BJ (cell line): ENCODE data around the gene SPTBN1. TPM values are rescaled to one million over a fixed set of nuclear protein-coding genes. Genes with fewer than 3 reads are reported as not detected.

ENCODE experiments used
- CTCF ChIA-PET: fragments of 350-600 bp; formaldehyde crosslinking; extraction: SDS; loops from one replicate; lab custom pipeline; 2021; ENCODE audit warnings: antibody characterized with exemption, inconsistent platforms; lab: Yijun Ruan, JAX
- POLR2A ChIA-PET: fragments of 300-600 bp; sonication (Branson Sonifier 250); formaldehyde crosslinking; extraction: SDS; loops from one replicate; lab custom pipeline; 2021; ENCODE audit warnings: antibody characterized with exemption; lab: Charles Lee
- DNase-seq: peaks from one replicate; pipeline ENCODE4 v3.0.0-alpha.2; 2011; ENCODE audit warnings: low read depth
- H3K27me3 ChIP-seq: 2 replicates; pipeline ENCODE4 v1.6.0; 2011; ENCODE audit warnings: low read length; ENCODE audit not compliant: control insufficient read depth, insufficient read depth
- H3K36me3 ChIP-seq: 2 replicates; pipeline ENCODE4 v1.5.1; 2011; ENCODE audit warnings: low read length; ENCODE audit not compliant: control insufficient read depth, insufficient read depth
- H3K4me3 ChIP-seq: 2 replicates; pipeline ENCODE4 v1.5.1; 2011; ENCODE audit warnings: low read depth, mild to moderate bottlenecking, control low read depth, low read length
- polyA plus RNA-seq: library from polyadenylated mRNA; depleted of rRNA; stranded (reverse); fragments of >200 nt; gene quantifications from 2 replicates; pipeline ENCODE4 v1.2.3, GENCODE V29; 2011
- TF ChIP-seq, protein P1 (sequence below): IDR thresholded peaks from 2 replicates; pipeline ENCODE4 v1.5.1; 2011; ENCODE audit warnings: low read depth, mild to moderate bottlenecking, control low read depth, inconsistent platforms, low read length, moderate library complexity; ENCODE audit not compliant: insufficient read depth

SPTBN1 gene
- polyA plus RNA-seq, 1 experiment = 33.8 TPM

- POLR2A ChIA-PET = no interaction called here
- no peaks in the 10 kb centered on the region for H3K27me3 ChIP-seq
- TF ChIP-seq, protein P1, sequence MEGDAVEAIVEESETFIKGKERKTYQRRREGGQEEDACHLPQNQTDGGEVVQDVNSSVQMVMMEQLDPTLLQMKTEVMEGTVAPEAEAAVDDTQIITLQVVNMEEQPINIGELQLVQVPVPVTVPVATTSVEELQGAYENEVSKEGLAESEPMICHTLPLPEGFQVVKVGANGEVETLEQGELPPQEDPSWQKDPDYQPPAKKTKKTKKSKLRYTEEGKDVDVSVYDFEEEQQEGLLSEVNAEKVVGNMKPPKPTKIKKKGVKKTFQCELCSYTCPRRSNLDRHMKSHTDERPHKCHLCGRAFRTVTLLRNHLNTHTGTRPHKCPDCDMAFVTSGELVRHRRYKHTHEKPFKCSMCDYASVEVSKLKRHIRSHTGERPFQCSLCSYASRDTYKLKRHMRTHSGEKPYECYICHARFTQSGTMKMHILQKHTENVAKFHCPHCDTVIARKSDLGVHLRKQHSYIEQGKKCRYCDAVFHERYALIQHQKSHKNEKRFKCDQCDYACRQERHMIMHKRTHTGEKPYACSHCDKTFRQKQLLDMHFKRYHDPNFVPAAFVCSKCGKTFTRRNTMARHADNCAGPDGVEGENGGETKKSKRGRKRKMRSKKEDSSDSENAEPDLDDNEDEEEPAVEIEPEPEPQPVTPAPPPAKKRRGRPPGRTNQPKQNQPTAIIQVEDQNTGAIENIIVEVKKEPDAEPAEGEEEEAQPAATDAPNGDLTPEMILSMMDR = no peak
- no peaks in the 10 kb centered on the region for H3K36me3 ChIP-seq
- CTCF ChIA-PET = no interaction called here
- no peak for DNase-seq
- H3K4me3 ChIP-seq = no peak overlapping the region
Measured at GRCh38 chr2:54569745-54570301, 113.7 kb downstream of the SPTBN1 start.

DNA sequence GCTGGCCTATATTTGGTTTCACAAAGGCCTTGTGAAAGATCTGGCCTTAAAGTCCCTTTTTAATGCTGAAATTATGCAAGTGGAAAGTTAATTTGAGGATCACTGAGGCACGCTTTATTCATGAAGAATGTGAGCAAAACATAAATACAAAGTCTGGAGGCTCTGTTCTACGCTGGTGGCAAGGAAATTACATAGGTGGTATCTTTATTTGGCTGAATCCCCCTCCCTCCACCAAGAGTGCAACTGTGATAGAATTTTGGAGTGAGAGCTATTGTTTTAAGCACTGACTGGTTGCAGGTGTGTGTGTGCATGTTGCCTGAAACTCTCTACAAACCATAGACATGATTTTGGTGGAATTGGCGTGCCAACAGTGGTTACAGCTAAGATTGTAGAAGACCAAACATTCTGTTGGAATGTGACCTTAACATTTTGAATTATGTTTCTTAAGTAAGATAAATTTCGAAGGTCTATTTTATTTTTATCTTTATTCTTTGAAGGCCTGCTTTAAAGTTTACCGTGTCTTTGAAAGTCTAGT is 114.3 kb downstream of the SPTBN1 start:
- H3K4me3 ChIP-seq = no peak overlapping the region
- no peak for DNase-seq
- POLR2A ChIA-PET = no interaction called here
- H3K27me3 ChIP-seq = no peaks in the 10 kb centered on the region
- no peaks in the 10 kb centered on the region for H3K36me3 ChIP-seq
- CTCF ChIA-PET = no interaction called here
- TF ChIP-seq, protein P1 = no peak

GRCh38 chr2:54570925-54571694 is 115.0 kb downstream of the SPTBN1 start:
- POLR2A ChIA-PET = no interaction called here
- TF ChIP-seq, protein P1 = no peak
- H3K4me3 ChIP-seq = no peak overlapping the region
- H3K27me3 ChIP-seq = no peaks in the 10 kb centered on the region
- no peaks in the 10 kb centered on the region for H3K36me3 ChIP-seq
- peak; percentile 67 for DNase-seq
- CTCF ChIA-PET = interaction anchor here (0.9 kb wide), 1 partner anchor 12 kb away, joined by 3 read pairs; no protein-coding TSS in a partner anchor

GRCh38 chr2:54572262-54572635 is 116.1 kb downstream of the SPTBN1 start:
- DNase-seq = peak; percentile 77
- POLR2A ChIA-PET = interaction anchor here (0.5 kb wide), 1 partner anchor 9 kb away, joined by 4 read pairs; no protein-coding TSS in a partner anchor
- no peaks in the 10 kb centered on the region for H3K36me3 ChIP-seq
- H3K27me3 ChIP-seq = no peaks in the 10 kb centered on the region
- CTCF ChIA-PET = no interaction called here
- TF ChIP-seq, protein P1 = no peak
- no peak overlapping the region for H3K4me3 ChIP-seq
